H1 (cell line): ENCODE measurements around the gene SND1. TPM values are rescaled to one million over a fixed set of nuclear protein-coding genes. Genes with fewer than 3 reads are reported as not detected.

ENCODE experiments used
- HDAC6 ChIP-seq: IDR thresholded peaks from one replicate; pipeline ENCODE4 v1.7.1; 2012; ENCODE audit warnings: low read depth, mild to moderate bottlenecking, inconsistent platforms, low read length, moderate library complexity
- RFX5 ChIP-seq: IDR thresholded peaks from 2 replicates; pipeline ENCODE4 v1.6.1; 2011; ENCODE audit warnings: low read depth, low read length, improper control_type of control experiment, borderline replicate concordance
- polyA plus RNA-seq, 7 experiments: library from polyadenylated mRNA; depleted of rRNA in 3 of 7; stranded (reverse) in 5 of 7; unstranded in 2 of 7; fragments of >200 nt in 5 of 7; fragments of 200-250 nt in 2 of 7; gene quantifications; 1 replicate in 5 of 7; 2 replicates in 1 of 7; 4 replicates in 1 of 7; pipeline versions ENCODE4 v1.2.1 to v1.2.3, GENCODE V29; 2011 to 2013; ENCODE audit warnings: missing spikeins in 2 of 7, mixed read lengths in 2 of 7
- total RNA-seq: library from RNA; stranded (reverse); fragmentation: NEBNext Ultra II Directional; extraction: Animal tissue kit (Norgen Biotek cat#: 25700); gene quantifications from 2 replicates; pipeline ENCODE4 v1.2.1, GENCODE V29; 2021

Gene SND1
- total and polyA plus RNA-seq, 2 of the 8 experiments (the other 6 are each of a cell fraction or from before 2014, with no cell fraction given), result 122 to 290 TPM

- TF ChIP-seq RFX5 (no peak), HDAC6 (no peak)
These were observed 188.4 kb downstream of the SND1 start (continued) for GRCh38 chr7:127840226-127840951.
